ENCODE data around the gene SEZ6L2. TPM values are rescaled to one million over a fixed set of nuclear protein-coding genes. Genes with fewer than 3 reads are reported as not detected.
A peak's percentile ranks its signal among the peaks of the same experiment; 100 is the strongest.
"Not testable (repeated sequence)": the region's sequence is repeated elsewhere in the genome, so short reads cannot be mapped to it uniquely, and the experiment has no call there.

Gene SEZ6L2
- total and polyA plus RNA-seq, 5 donors from 2014 or later = not detected

GRCh38 chr16:29877266-29877961 lies 21.9 kb downstream of the SEZ6L2 start:
- H3K4me1 Mint-ChIP-seq = peaks cover 0 to 19% (median 7%) of the 10 kb centered on the region in 4 donors
- Histone ChIP-seq H3K36me3 (ENCODE audit: control insufficient read depth, insufficient read depth, low read length) (no peaks in the 10 kb centered on the region), H3K4me1 (ENCODE audit: control insufficient read depth, insufficient read depth, low read length, poor library complexity, severe bottlenecking) (peaks cover 16% of the 10 kb centered on the region), H3K4me3 (ENCODE audit: low read depth, low read length) (peak overlapping the region; percentile 31), H3K9me3 (ENCODE audit: control insufficient read depth in 2 of 2, low read length in 2 of 2) (no peaks in the 10 kb centered on the region), H3K27ac (ENCODE audit: insufficient read depth, low read length, poor library complexity, severe bottlenecking) (no peak overlapping the region), H3K27me3 (ENCODE audit: control insufficient read depth, insufficient read depth, low read length) (peaks cover 6% of the 10 kb centered on the region)
- peak; percentile 25 to 71 (median 44) for DNase-seq
- peaks cover 0 to 2% (median 0%) of the 10 kb centered on the region in 7 donors for H3K9me3 Mint-ChIP-seq
- peak overlapping the region in 3 of 4 donors; percentile 21 to 77 (median 69) for H3K4me3 Mint-ChIP-seq
- peak overlapping the region in 2 of 3 donors; percentile 31 to 39 for H3K27ac Mint-ChIP-seq
- ATAC-seq (ENCODE audit: low read depth in 2 of 2) = peak; percentile 43 to 44
- H3K36me3 Mint-ChIP-seq = no peaks in the 10 kb centered on the region
- peaks cover 53% of the 10 kb centered on the region for H3K27me3 Mint-ChIP-seq

- H3K27ac ChIP-seq (ENCODE audit: insufficient read depth, low read length, poor library complexity, severe bottlenecking) = no peak overlapping the region
- Mint-ChIP-seq H3K27ac (no peak overlapping the region), H3K9me3 (peaks cover 0 to 2% (median 0%) of the 10 kb centered on the region in 7 donors), H3K27me3 (peaks cover 53% of the 10 kb centered on the region), H3K36me3 (no peaks in the 10 kb centered on the region), H3K4me1 (peaks cover 0 to 19% (median 7%) of the 10 kb centered on the region in 4 donors), H3K4me3 (peak overlapping the region in 3 of 4 donors; percentile 69 to 83 (median 77))
- ATAC-seq (ENCODE audit: low read depth in 2 of 2) = peak; percentile 14 to 22
- no peak overlapping the region for H3K4me3 ChIP-seq (ENCODE audit: low read depth, low read length)
- no peaks in the 10 kb centered on the region for H3K9me3 ChIP-seq (ENCODE audit: control insufficient read depth in 2 of 2, low read length in 2 of 2)
- peaks cover 6% of the 10 kb centered on the region for H3K27me3 ChIP-seq (ENCODE audit: control insufficient read depth, insufficient read depth, low read length)
- peaks cover 16% of the 10 kb centered on the region for H3K4me1 ChIP-seq (ENCODE audit: control insufficient read depth, insufficient read depth, low read length, poor library complexity, severe bottlenecking)
- no peaks in the 10 kb centered on the region for H3K36me3 ChIP-seq (ENCODE audit: control insufficient read depth, insufficient read depth, low read length)
- DNase-seq = peak in 1 of 3 donors; percentile 27
These were observed 22.6 kb downstream of the SEZ6L2 start for GRCh38 chr16:29876594-29877249.

GRCh38 chr16:29876217-29876593 lies 23.1 kb downstream of the SEZ6L2 start:
- Histone ChIP-seq H3K4me1 (ENCODE audit: control insufficient read depth, insufficient read depth, low read length, poor library complexity, severe bottlenecking) (peaks cover 16% of the 10 kb centered on the region), H3K27me3 (ENCODE audit: control insufficient read depth, insufficient read depth, low read length) (peaks cover 6% of the 10 kb centered on the region), H3K9me3 (ENCODE audit: control insufficient read depth in 2 of 2, low read length in 2 of 2) (no peaks in the 10 kb centered on the region), H3K27ac (ENCODE audit: insufficient read depth, low read length, poor library complexity, severe bottlenecking) (no peak overlapping the region), H3K4me3 (ENCODE audit: low read depth, low read length) (no peak overlapping the region), H3K36me3 (ENCODE audit: control insufficient read depth, insufficient read depth, low read length) (no peaks in the 10 kb centered on the region)
- peak in 1 of 2 donors; percentile 6 for ATAC-seq (ENCODE audit: low read depth in 2 of 2)
- peaks cover 52% of the 10 kb centered on the region for H3K27me3 Mint-ChIP-seq
- no peaks in the 10 kb centered on the region for H3K36me3 Mint-ChIP-seq
- H3K4me1 Mint-ChIP-seq = peaks cover 0 to 19% (median 7%) of the 10 kb centered on the region in 4 donors
- no peak for DNase-seq
- H3K27ac Mint-ChIP-seq = peak overlapping the region in 1 of 3 donors; percentile 27
- H3K9me3 Mint-ChIP-seq = peaks cover 0 to 2% (median 0%) of the 10 kb centered on the region in 7 donors
- H3K4me3 Mint-ChIP-seq = peak overlapping the region in 3 of 4 donors; percentile 69 to 83 (median 77)

GRCh38 chr16:29875206-29875605 lies 24.1 kb downstream of the SEZ6L2 start:
- Histone ChIP-seq H3K4me3 (ENCODE audit: low read depth, low read length) (no peak overlapping the region), H3K27me3 (ENCODE audit: control insufficient read depth, insufficient read depth, low read length) (peaks cover 6% of the 10 kb centered on the region), H3K9me3 (ENCODE audit: control insufficient read depth in 2 of 2, low read length in 2 of 2) (no peaks in the 10 kb centered on the region), H3K4me1 (ENCODE audit: control insufficient read depth, insufficient read depth, low read length, poor library complexity, severe bottlenecking) (peaks cover 16% of the 10 kb centered on the region), H3K36me3 (ENCODE audit: control insufficient read depth, insufficient read depth, low read length) (no peaks in the 10 kb centered on the region), H3K27ac (ENCODE audit: insufficient read depth, low read length, poor library complexity, severe bottlenecking) (no peak overlapping the region)
- Mint-ChIP-seq H3K27ac (no peak overlapping the region), H3K4me3 (no peak overlapping the region), H3K27me3 (peaks cover 47% of the 10 kb centered on the region), H3K36me3 (no peaks in the 10 kb centered on the region), H3K9me3 (peaks cover 0 to 2% (median 0%) of the 10 kb centered on the region in 7 donors), H3K4me1 (peaks cover 0 to 19% (median 7%) of the 10 kb centered on the region in 4 donors)
- ATAC-seq (ENCODE audit: low read depth in 2 of 2) (no peak), DNase-seq (no peak)

- peaks cover 16% of the 10 kb centered on the region for H3K4me1 ChIP-seq (ENCODE audit: control insufficient read depth, insufficient read depth, low read length, poor library complexity, severe bottlenecking)
- H3K36me3 Mint-ChIP-seq = no peaks in the 10 kb centered on the region
- H3K9me3 Mint-ChIP-seq = peaks cover 0 to 2% (median 0%) of the 10 kb centered on the region in 7 donors
- H3K27me3 ChIP-seq (ENCODE audit: control insufficient read depth, insufficient read depth, low read length) = peaks cover 6% of the 10 kb centered on the region
- no peaks in the 10 kb centered on the region for H3K36me3 ChIP-seq (ENCODE audit: control insufficient read depth, insufficient read depth, low read length)
- H3K27ac ChIP-seq (ENCODE audit: insufficient read depth, low read length, poor library complexity, severe bottlenecking) = no peak overlapping the region
- H3K4me3 Mint-ChIP-seq = no peak overlapping the region
- H3K27me3 Mint-ChIP-seq = peaks cover 36% of the 10 kb centered on the region
- ATAC-seq (ENCODE audit: low read depth in 2 of 2) (no peak), DNase-seq (no peak)
- peaks cover 0 to 19% (median 7%) of the 10 kb centered on the region in 4 donors for H3K4me1 Mint-ChIP-seq
- no peaks in the 10 kb centered on the region for H3K9me3 ChIP-seq (ENCODE audit: control insufficient read depth in 2 of 2, low read length in 2 of 2)
- no peak overlapping the region for H3K4me3 ChIP-seq (ENCODE audit: low read depth, low read length)
- peak overlapping the region in 1 of 3 donors; percentile 26 for H3K27ac Mint-ChIP-seq
These were observed 26.0 kb downstream of the SEZ6L2 start for GRCh38 chr16:29873319-29873718.

- Mint-ChIP-seq H3K36me3 (no peaks in the 10 kb centered on the region), H3K27ac (no peak overlapping the region), H3K9me3 (peaks cover 0 to 2% (median 0%) of the 10 kb centered on the region in 7 donors), H3K27me3 (peaks cover 25% of the 10 kb centered on the region), H3K4me1 (peaks cover 0 to 10% (median under 1%) of the 10 kb centered on the region in 4 donors), H3K4me3 (peak overlapping the region in 1 of 4 donors; percentile 80)
- H3K36me3 ChIP-seq (ENCODE audit: control insufficient read depth, insufficient read depth, low read length) = no peaks in the 10 kb centered on the region
- H3K4me3 ChIP-seq (ENCODE audit: low read depth, low read length) = no peak overlapping the region
- peaks cover 10% of the 10 kb centered on the region for H3K4me1 ChIP-seq (ENCODE audit: control insufficient read depth, insufficient read depth, low read length, poor library complexity, severe bottlenecking)
- ATAC-seq (ENCODE audit: low read depth in 2 of 2) = no peak
- no peaks in the 10 kb centered on the region for H3K27me3 ChIP-seq (ENCODE audit: control insufficient read depth, insufficient read depth, low read length)
- no peaks in the 10 kb centered on the region for H3K9me3 ChIP-seq (ENCODE audit: control insufficient read depth in 2 of 2, low read length in 2 of 2)
- no peak overlapping the region for H3K27ac ChIP-seq (ENCODE audit: insufficient read depth, low read length, poor library complexity, severe bottlenecking)
- no peak for DNase-seq
These were observed 27.4 kb downstream of the SEZ6L2 start for GRCh38 chr16:29871822-29872546.

- not testable (repeated sequence) for H3K4me1 ChIP-seq (ENCODE audit: control insufficient read depth, insufficient read depth, low read length, poor library complexity, severe bottlenecking); H3K27me3 Mint-ChIP-seq
These were observed 30.3 kb downstream of the SEZ6L2 start for GRCh38 chr16:29869067-29869466.

More at GRCh38 chr16:29869067-29869466, 30.3 kb downstream of the SEZ6L2 start:
- ATAC-seq (ENCODE audit: low read depth in 2 of 2); H3K27me3 ChIP-seq (ENCODE audit: control insufficient read depth, insufficient read depth, low read length); DNase-seq; H3K4me1 Mint-ChIP-seq; H3K4me3 ChIP-seq (ENCODE audit: low read depth, low read length); H3K9me3 ChIP-seq (ENCODE audit: control insufficient read depth in 2 of 2, low read length in 2 of 2); H3K36me3 ChIP-seq (ENCODE audit: control insufficient read depth, insufficient read depth, low read length); H3K36me3 Mint-ChIP-seq; H3K27ac ChIP-seq (ENCODE audit: insufficient read depth, low read length, poor library complexity, severe bottlenecking); H3K9me3 Mint-ChIP-seq; H3K4me3 Mint-ChIP-seq; H3K27ac Mint-ChIP-seq: not testable (repeated sequence)

Data from CD4-positive, CD25-positive, alpha-beta regulatory T cell (primary cell).